ENCODE measurements around the gene CORIN.

CORIN gene

DNA sequence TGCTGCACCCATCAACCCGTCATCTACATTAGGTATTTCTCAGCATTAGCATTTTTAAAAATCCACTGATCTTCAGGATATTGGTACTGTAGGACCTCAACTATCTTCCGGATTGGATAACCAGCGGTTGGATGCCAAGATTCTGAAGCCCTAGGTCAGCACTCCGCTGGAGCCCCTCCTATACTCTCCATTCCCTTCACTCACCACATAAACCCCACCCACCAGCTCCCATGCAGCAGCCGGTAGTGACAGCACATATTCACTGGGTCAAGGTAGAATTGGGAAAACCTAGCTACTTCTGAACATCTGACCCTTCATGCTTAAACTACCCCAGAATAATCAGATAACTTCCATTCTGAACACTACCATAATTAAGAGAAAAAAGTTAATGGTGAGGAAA is 134.9 kb downstream of the CORIN start (continued):
- no peak for TF ChIP-seq ZNF777 (tag by site-specific recombination; IDR thresholded peaks at IDR 0.05; ENCODE audit: borderline replicate concordance)
- no peak for TF ChIP-seq RBAK (tag by site-specific recombination; IDR thresholded peaks at IDR 0.05)
- TF ChIP-seq ZNF626 (tag by site-specific recombination; IDR thresholded peaks at IDR 0.05): no peak
- no peak for TF ChIP-seq ZNF600 (tag by site-specific recombination; IDR thresholded peaks at IDR 0.05)
- no peak for TF ChIP-seq ZNF677 (tag by site-specific recombination; IDR thresholded peaks at IDR 0.05)
- TF ChIP-seq, protein P1, sequence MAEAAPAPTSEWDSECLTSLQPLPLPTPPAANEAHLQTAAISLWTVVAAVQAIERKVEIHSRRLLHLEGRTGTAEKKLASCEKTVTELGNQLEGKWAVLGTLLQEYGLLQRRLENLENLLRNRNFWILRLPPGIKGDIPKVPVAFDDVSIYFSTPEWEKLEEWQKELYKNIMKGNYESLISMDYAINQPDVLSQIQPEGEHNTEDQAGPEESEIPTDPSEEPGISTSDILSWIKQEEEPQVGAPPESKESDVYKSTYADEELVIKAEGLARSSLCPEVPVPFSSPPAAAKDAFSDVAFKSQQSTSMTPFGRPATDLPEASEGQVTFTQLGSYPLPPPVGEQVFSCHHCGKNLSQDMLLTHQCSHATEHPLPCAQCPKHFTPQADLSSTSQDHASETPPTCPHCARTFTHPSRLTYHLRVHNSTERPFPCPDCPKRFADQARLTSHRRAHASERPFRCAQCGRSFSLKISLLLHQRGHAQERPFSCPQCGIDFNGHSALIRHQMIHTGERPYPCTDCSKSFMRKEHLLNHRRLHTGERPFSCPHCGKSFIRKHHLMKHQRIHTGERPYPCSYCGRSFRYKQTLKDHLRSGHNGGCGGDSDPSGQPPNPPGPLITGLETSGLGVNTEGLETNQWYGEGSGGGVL (tag by site-specific recombination; IDR thresholded peaks at IDR 0.05): no peak
- TF ChIP-seq GLI4 (tag by site-specific recombination; IDR thresholded peaks at IDR 0.05): no peak
- no peak for TF ChIP-seq ZNF560 (tag by site-specific recombination; IDR thresholded peaks at IDR 0.05; ENCODE audit: borderline replicate concordance)
- no peak for TF ChIP-seq ZNF701 (tag by site-specific recombination; IDR thresholded peaks at IDR 0.05)

DNA sequence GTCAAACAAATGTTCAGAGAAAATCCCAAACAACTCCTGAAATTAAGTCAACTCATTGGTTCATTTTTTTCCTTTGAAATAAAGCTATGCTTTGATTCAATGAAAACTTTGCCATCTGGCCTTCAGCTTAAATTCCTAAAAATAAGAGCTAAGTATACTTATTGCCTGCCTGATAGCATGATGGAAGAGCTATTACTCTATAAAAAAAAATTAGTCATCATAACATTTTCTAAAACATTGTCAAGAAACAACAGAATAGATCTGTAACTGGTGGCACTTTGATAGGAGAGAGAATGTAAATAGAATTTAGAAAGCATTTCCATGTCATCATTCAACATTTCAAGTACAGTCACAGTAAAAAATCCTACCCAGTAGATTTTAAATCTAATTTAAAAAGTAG is 136.6 kb downstream of the CORIN start:
- Histone ChIP-seq H3K27ac (ENCODE audit: extremely low read depth, low read depth, low read length) (no peak overlapping the region), H3K36me3 (ENCODE audit: control insufficient read depth in 2 of 2, insufficient read depth in 1 of 2, low read length in 2 of 2) (no peaks in the 10 kb centered on the region), H3K4me3 (ENCODE audit: low read depth, low read length) (no peak overlapping the region), H3K9me3 (ENCODE audit: control insufficient read depth, insufficient read depth, low read depth, low read length) (no peaks in the 10 kb centered on the region), H3K4me1 (ENCODE audit: control insufficient read depth, insufficient read depth, low read length) (no peaks in the 10 kb centered on the region)
- TF ChIP-seq ZNF521 (tag by site-specific recombination; IDR thresholded peaks at IDR 0.05) (no peak), ZNF138 (tag by site-specific recombination; IDR thresholded peaks at IDR 0.05; ENCODE audit: borderline replicate concordance) (no peak), ZNF350 (tag by site-specific recombination; IDR thresholded peaks at IDR 0.05) (no peak), GFI1B (tag by site-specific recombination; IDR thresholded peaks at IDR 0.05) (no peak), ZNF394 (tag by site-specific recombination; IDR thresholded peaks at IDR 0.05; ENCODE audit: borderline replicate concordance) (no peak)
- TF ChIP-seq, protein P2, sequence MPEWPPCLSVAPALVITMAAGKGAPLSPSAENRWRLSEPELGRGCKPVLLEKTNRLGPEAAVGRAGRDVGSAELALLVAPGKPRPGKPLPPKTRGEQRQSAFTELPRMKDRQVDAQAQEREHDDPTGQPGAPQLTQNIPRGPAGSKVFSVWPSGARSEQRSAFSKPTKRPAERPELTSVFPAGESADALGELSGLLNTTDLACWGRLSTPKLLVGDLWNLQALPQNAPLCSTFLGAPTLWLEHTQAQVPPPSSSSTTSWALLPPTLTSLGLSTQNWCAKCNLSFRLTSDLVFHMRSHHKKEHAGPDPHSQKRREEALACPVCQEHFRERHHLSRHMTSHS (tag by site-specific recombination; IDR thresholded peaks at IDR 0.05): no peak
- TF ChIP-seq, protein P3, sequence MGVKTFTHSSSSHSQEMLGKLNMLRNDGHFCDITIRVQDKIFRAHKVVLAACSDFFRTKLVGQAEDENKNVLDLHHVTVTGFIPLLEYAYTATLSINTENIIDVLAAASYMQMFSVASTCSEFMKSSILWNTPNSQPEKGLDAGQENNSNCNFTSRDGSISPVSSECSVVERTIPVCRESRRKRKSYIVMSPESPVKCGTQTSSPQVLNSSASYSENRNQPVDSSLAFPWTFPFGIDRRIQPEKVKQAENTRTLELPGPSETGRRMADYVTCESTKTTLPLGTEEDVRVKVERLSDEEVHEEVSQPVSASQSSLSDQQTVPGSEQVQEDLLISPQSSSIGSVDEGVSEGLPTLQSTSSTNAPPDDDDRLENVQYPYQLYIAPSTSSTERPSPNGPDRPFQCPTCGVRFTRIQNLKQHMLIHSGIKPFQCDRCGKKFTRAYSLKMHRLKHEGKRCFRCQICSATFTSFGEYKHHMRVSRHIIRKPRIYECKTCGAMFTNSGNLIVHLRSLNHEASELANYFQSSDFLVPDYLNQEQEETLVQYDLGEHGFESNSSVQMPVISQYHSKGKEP (tag by site-specific recombination; IDR thresholded peaks at IDR 0.05): no peak
- TF ChIP-seq, protein P4, sequence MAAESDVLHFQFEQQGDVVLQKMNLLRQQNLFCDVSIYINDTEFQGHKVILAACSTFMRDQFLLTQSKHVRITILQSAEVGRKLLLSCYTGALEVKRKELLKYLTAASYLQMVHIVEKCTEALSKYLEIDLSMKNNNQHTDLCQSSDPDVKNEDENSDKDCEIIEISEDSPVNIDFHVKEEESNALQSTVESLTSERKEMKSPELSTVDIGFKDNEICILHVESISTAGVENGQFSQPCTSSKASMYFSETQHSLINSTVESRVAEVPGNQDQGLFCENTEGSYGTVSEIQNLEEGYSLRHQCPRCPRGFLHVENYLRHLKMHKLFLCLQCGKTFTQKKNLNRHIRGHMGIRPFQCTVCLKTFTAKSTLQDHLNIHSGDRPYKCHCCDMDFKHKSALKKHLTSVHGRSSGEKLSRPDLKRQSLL (tag by site-specific recombination; IDR thresholded peaks at IDR 0.05): no peak
- CTCF ChIA-PET: interaction anchor here (0.9 kb wide), 1 partner anchor 135 kb away, joined by 4 read pairs; no protein-coding TSS in a partner anchor
- POLR2A ChIA-PET: no interaction called here

DNA sequence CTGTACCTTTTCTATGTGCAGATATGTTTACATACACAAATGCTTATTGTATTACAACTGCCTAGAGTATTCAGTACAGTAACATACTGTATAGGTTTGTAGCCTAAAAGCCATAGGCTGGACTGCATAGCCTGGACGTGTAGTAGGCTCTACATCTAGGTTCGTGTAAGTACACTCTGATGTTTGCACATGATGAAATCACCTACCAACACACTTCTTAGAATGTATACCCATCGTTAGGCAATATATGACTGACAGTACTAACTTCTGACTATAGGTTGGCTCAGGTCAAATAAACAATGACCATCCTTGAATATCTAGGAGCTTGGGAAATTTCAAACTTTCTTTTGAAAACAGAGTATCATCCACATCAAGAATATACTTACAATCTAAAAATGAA is 139.0 kb downstream of the CORIN start:
- CTCF ChIA-PET: interaction anchor here (1.0 to 1.8 kb wide), 2 partner anchors 11 to 389 kb away, joined by 3 to 5 read pairs; no protein-coding TSS in a partner anchor

More for the DNA sequence above, 139.0 kb downstream of the CORIN start:
- Histone ChIP-seq H3K9me3 (ENCODE audit: control insufficient read depth, insufficient read depth, low read depth, low read length) (no peaks in the 10 kb centered on the region), H3K27ac (ENCODE audit: extremely low read depth, low read depth, low read length) (no peak overlapping the region), H3K4me1 (ENCODE audit: control insufficient read depth, insufficient read depth, low read length) (no peaks in the 10 kb centered on the region), H3K36me3 (ENCODE audit: control insufficient read depth in 2 of 2, insufficient read depth in 1 of 2, low read length in 2 of 2) (no peaks in the 10 kb centered on the region), H3K4me3 (ENCODE audit: low read depth, low read length) (no peak overlapping the region)
- POLR2A ChIA-PET: no interaction called here
- TF ChIP-seq, protein P5, sequence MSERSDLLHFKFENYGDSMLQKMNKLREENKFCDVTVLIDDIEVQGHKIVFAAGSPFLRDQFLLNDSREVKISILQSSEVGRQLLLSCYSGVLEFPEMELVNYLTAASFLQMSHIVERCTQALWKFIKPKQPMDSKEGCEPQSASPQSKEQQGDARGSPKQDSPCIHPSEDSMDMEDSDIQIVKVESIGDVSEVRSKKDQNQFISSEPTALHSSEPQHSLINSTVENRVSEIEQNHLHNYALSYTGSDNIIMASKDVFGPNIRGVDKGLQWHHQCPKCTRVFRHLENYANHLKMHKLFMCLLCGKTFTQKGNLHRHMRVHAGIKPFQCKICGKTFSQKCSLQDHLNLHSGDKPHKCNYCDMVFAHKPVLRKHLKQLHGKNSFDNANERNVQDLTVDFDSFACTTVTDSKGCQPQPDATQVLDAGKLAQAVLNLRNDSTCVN (tag by site-specific recombination; optimal IDR thresholded peaks at IDR 0.05): no peak
- TF ChIP-seq, protein P6, sequence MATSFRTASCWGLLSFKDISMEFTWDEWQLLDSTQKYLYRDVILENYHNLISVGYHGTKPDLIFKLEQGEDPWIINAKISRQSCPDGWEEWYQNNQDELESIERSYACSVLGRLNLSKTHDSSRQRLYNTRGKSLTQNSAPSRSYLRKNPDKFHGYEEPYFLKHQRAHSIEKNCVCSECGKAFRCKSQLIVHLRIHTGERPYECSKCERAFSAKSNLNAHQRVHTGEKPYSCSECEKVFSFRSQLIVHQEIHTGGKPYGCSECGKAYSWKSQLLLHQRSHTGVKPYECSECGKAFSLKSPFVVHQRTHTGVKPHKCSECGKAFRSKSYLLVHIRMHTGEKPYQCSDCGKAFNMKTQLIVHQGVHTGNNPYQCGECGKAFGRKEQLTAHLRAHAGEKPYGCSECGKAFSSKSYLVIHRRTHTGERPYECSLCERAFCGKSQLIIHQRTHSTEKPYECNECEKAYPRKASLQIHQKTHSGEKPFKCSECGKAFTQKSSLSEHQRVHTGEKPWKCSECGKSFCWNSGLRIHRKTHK (tag by site-specific recombination; IDR thresholded peaks at IDR 0.05): no peak
- TF ChIP-seq ZNF76 (tag by site-specific recombination; IDR thresholded peaks at IDR 0.05; ENCODE audit: borderline replicate concordance, low read depth) (no peak), ZNF202 (tag by site-specific recombination; IDR thresholded peaks at IDR 0.05; ENCODE audit: borderline replicate concordance) (no peak)
